HCT116 (cell line): Measurements from ENCODE around the gene TMEM123. TPM values are rescaled to one million over a fixed set of nuclear protein-coding genes. Genes with fewer than 3 reads are reported as not detected.

Source experiments
- ATAC-seq: fragments of 200-7000 bp; cut with Tn5 transposase; 2 replicates; pipeline ENCODE4 v1.9.1; 2020; ENCODE audit warnings: mild to moderate bottlenecking, moderate library complexity
- BruUV-seq: library from RNA; stranded (reverse); fragments of 400-500 nt; replicated peaks from 2 replicates; lab custom pipeline; 2021; lab: Mats Ljungman, UMichigan
- CTCF ChIA-PET: fragments of 300-600 bp; sonication (Branson Sonifier 250); formaldehyde crosslinking; loops from one replicate; lab custom pipeline; 2021; ENCODE audit warnings: antibody characterized with exemption; lab: Charles Lee
- POLR2A ChIA-PET: fragments of 300-600, 350-600 bp; sonication (Branson Sonifier 250); formaldehyde crosslinking; loops from one replicate; lab custom pipeline; 2021; ENCODE audit warnings: antibody characterized with exemption; lab: Charles Lee
- RAD21 ChIA-PET, 2 experiments: fragments of 300-600 bp; sonication (Branson Sonifier 250); formaldehyde crosslinking; loops; one replicate each; lab custom pipeline; 2023; ENCODE audit warnings: low total read pairs in 2 of 2; ENCODE audit not compliant: uncharacterized antibody in 2 of 2, unreplicated experiment in 2 of 2, low non-redundant PET in 1 of 2; lab: Charles Lee
- DNase-seq: peaks from one replicate; pipeline ENCODE4 v3.0.0-alpha.2; 2010; ENCODE audit warnings: low read depth, low spot score
- H2AFZ ChIP-seq: fragments of 200-600 bp; shearing (Covaris generic), sonication (generic); 2 replicates; pipeline ENCODE4 v1.6.1; 2017; ENCODE audit warnings: low read depth, mixed run types, mixed read lengths, antibody characterized with exemption, low read length; ENCODE audit not compliant: poor library complexity, severe bottlenecking
- H3K27ac ChIP-seq: 2 replicates; pipeline ENCODE4 v1.5.1; 2012; ENCODE audit warnings: low read depth, low read length
- H3K27me3 ChIP-seq: fragments of 200-600 bp; sonication (generic); 2 replicates; pipeline ENCODE4 v1.6.1; 2016; ENCODE audit warnings: mixed run types, low read length, mixed read lengths; ENCODE audit not compliant: insufficient read depth
- H3K36me3 ChIP-seq, 2 experiments: fragments of 200-500 bp in 1 of 2; fragments of 200-600 bp in 1 of 2; sonication (Bioruptor generic) in 1 of 2; sonication (generic) in 1 of 2; 2 replicates each; pipeline versions ENCODE4 v1.5.1 to v1.6.1; 2014 to 2016; ENCODE audit warnings: low read length in 2 of 2, inconsistent platforms in 1 of 2, mixed read lengths in 1 of 2, mixed run types in 1 of 2; ENCODE audit not compliant: insufficient read depth in 2 of 2, control insufficient read depth in 1 of 2
- H3K4me1 ChIP-seq, 2 experiments: fragments of 200-600 bp in 1 of 2; sonication (generic) in 1 of 2; 2 replicates each; pipeline versions ENCODE4 v1.5.1 to v1.6.1; 2012 to 2017; ENCODE audit warnings: low read length in 2 of 2, inconsistent platforms in 1 of 2, mild to moderate bottlenecking in 1 of 2, mixed read lengths in 1 of 2, mixed run types in 1 of 2, moderate library complexity in 1 of 2; ENCODE audit not compliant: insufficient read depth in 2 of 2, control insufficient read depth in 1 of 2
- H3K4me2 ChIP-seq: fragments of 200-600 bp; sonication (generic); 2 replicates; pipeline ENCODE4 v1.6.1; 2017; ENCODE audit warnings: mixed run types, low read length, mixed read lengths
- H3K4me3 ChIP-seq, 2 experiments: fragments of 200-600 bp in 1 of 2; sonication (generic) in 1 of 2; replicated peaks in 1 of 2; 2 replicates each; pipeline ENCODE4 v1.5.1; 2011 to 2016; ENCODE audit warnings: low read length in 2 of 2, control low read depth in 1 of 2, low read depth in 1 of 2, mild to moderate bottlenecking in 1 of 2, mixed read lengths in 1 of 2, mixed run types in 1 of 2
- H3K79me2 ChIP-seq: fragments of 200-600 bp; sonication (generic); 2 replicates; pipeline ENCODE4 v1.6.1; 2017; ENCODE audit warnings: mild to moderate bottlenecking, mixed run types, low read length, moderate library complexity, mixed read lengths; ENCODE audit not compliant: insufficient read depth
- H3K9ac ChIP-seq: fragments of 200-600 bp; sonication (generic); 2 replicates; pipeline ENCODE4 v1.6.1; 2016; ENCODE audit warnings: low read length, mixed read lengths
- H3K9me2 ChIP-seq: fragments of 200-600 bp; sonication (generic), shearing (Covaris generic); 2 replicates; pipeline ENCODE4 v1.6.1; 2017; ENCODE audit warnings: mixed run types, mild to moderate bottlenecking, moderate library complexity; ENCODE audit not compliant: insufficient read depth
- H3K9me3 ChIP-seq, 2 experiments: fragments of 200-500 bp in 1 of 2; fragments of 200-600 bp in 1 of 2; sonication (Bioruptor generic) in 1 of 2; sonication (generic) in 1 of 2; 2 replicates each; pipeline ENCODE4 v1.6.1; 2014 to 2017; ENCODE audit warnings: low read length in 2 of 2, mixed read lengths in 2 of 2, inconsistent platforms in 1 of 2, low read depth in 1 of 2, mild to moderate bottlenecking in 1 of 2, mixed run types in 1 of 2, moderate library complexity in 1 of 2; ENCODE audit not compliant: control insufficient read depth in 1 of 2, insufficient read depth in 1 of 2
- H4K20me1 ChIP-seq: fragments of 200-600 bp; sonication (generic), shearing (Covaris generic); 2 replicates; pipeline ENCODE4 v1.6.1; 2017; ENCODE audit warnings: mixed run types, mild to moderate bottlenecking, moderate library complexity; ENCODE audit not compliant: insufficient read depth
- CBX3 ChIP-seq: IDR thresholded peaks from 2 replicates; pipeline ENCODE4 v1.6.1; 2012; ENCODE audit warnings: low read depth
- EZH2phosphoT487 ChIP-seq: fragments of 200-600 bp; IDR thresholded peaks from 2 replicates; pipeline ENCODE4 v1.6.1; 2018; ENCODE audit warnings: antibody characterized with exemption, borderline replicate concordance
- FOSL1 ChIP-seq: IDR thresholded peaks from 2 replicates; pipeline ENCODE4 v1.6.1; 2012; ENCODE audit warnings: low read depth
- POLR2A ChIP-seq: IDR thresholded peaks from 2 replicates; pipeline ENCODE4 v1.7.0; 2011; ENCODE audit warnings: borderline replicate concordance; ENCODE audit not compliant: insufficient read depth, insufficient read length; ENCODE audit errors: extremely low read depth
- POLR2AphosphoS5 ChIP-seq: IDR thresholded peaks from 2 replicates; pipeline ENCODE4 v1.6.1; 2011; ENCODE audit warnings: mild to moderate bottlenecking, low read depth, low read length, moderate library complexity
- SIN3A ChIP-seq: IDR thresholded peaks from 2 replicates; pipeline ENCODE4 v1.6.1; 2012; ENCODE audit warnings: low read depth
- SRF ChIP-seq: IDR thresholded peaks from 2 replicates; pipeline ENCODE4 v1.6.1; 2012; ENCODE audit warnings: low read depth
- YY1 ChIP-seq: IDR thresholded peaks from 2 replicates; pipeline ENCODE4 v1.6.1; 2011; ENCODE audit warnings: low read length, low read depth, moderate library complexity, mild to moderate bottlenecking; ENCODE audit not compliant: insufficient replicate concordance; ENCODE audit errors: extremely low read depth
- ZNF274 ChIP-seq: fragments of 200-500 bp; sonication (Bioruptor generic); IDR thresholded peaks from 2 replicates; pipeline ENCODE4 v1.6.1; 2014; ENCODE audit warnings: mild to moderate bottlenecking, low read depth, low read length, inconsistent platforms
- intact Hi-C: fragments of 100-400 bp; cut with micrococcal nuclease; formaldehyde crosslinking; loops from 2 replicates; pipeline ENCODE4 v1.10.0; 2022
- total RNA-seq: library from RNA; stranded (reverse); gene quantifications from one replicate; pipeline ENCODE4 v1.2.1, GENCODE V29; 2021; ENCODE audit not compliant: unreplicated experiment
- TF ChIP-seq, protein P1 (sequence below): IDR thresholded peaks from 2 replicates; pipeline ENCODE4 v1.6.1; 2012; ENCODE audit warnings: low read depth
- TF ChIP-seq, protein P2 (sequence below): IDR thresholded peaks from 2 replicates; pipeline ENCODE4 v1.6.1; 2011; ENCODE audit warnings: mild to moderate bottlenecking, low read length, moderate library complexity; ENCODE audit not compliant: insufficient replicate concordance; ENCODE audit errors: extremely low read depth

Gene TMEM123
- total RNA-seq, 1 experiment from 2014 or later: 217 TPM

DNA sequence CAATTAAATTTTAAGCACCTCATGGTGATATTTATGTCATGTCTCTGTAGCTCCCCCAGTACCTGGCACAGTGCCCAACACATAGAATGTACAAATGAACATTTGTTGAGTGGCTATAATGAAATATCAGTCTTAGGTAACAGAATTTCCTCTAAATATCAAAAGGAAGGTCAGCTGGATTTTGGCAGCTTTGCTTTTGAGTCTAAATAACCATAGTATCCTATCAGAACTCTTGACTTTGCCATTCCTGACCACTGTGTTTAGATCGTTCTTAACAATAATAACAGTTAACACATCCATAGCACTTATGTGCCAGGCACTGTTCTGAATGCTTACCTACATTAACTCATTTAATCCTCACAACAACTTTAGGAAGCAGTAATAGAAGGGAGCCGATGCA, 26.6 kb downstream of the TMEM123 start (continued):
- TF ChIP-seq POLR2A (no peak), YY1 (no peak)

DNA sequence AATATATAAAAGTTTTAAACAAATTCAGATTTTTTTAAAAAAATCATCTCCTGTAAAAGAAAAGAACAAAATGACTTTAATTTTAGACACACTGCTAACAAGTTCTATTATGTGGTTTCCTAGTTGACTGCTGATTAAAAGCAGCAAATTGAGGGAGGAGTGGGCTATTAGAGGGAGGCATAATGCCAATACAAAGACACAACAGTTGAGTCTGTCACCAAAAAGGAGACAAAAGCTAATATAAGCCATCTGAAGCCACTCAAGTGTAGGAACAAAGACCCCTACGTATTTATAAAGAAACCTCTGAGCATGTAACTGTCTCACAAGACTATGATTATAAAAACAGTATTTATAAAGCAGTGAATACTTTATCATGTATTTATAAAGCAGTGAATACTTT, 28.6 kb downstream of the TMEM123 start:
- Histone ChIP-seq H3K4me2 (no peak overlapping the region), H3K27ac (no peak overlapping the region), H3K79me2 (peaks cover 97% of the 10 kb centered on the region), H3K27me3 (no peaks in the 10 kb centered on the region), H4K20me1 (peaks cover 2% of the 10 kb centered on the region; the same call in 1 of the 2 replicates), H2AFZ (no peak overlapping the region), H3K4me1 (no peaks in the 10 kb centered on the region), H3K4me3 (no peak overlapping the region), H3K36me3 (no peaks in the 10 kb centered on the region), H3K9ac (no peak overlapping the region), H3K9me3 (no peaks in the 10 kb centered on the region), H3K9me2 (no peaks in the 10 kb centered on the region)
- DNase-seq: no peak
- ChIA-PET CTCF (no interaction called here), RAD21 (no interaction called here), POLR2A (no interaction called here)
- no TSS peak for BruUV-seq
- no peak for ATAC-seq
- intact Hi-C loops: no loop called here
- no peak for TF ChIP-seq SRF
- TF ChIP-seq FOSL1: no peak
- no peak for TF ChIP-seq POLR2AphosphoS5

DNA sequence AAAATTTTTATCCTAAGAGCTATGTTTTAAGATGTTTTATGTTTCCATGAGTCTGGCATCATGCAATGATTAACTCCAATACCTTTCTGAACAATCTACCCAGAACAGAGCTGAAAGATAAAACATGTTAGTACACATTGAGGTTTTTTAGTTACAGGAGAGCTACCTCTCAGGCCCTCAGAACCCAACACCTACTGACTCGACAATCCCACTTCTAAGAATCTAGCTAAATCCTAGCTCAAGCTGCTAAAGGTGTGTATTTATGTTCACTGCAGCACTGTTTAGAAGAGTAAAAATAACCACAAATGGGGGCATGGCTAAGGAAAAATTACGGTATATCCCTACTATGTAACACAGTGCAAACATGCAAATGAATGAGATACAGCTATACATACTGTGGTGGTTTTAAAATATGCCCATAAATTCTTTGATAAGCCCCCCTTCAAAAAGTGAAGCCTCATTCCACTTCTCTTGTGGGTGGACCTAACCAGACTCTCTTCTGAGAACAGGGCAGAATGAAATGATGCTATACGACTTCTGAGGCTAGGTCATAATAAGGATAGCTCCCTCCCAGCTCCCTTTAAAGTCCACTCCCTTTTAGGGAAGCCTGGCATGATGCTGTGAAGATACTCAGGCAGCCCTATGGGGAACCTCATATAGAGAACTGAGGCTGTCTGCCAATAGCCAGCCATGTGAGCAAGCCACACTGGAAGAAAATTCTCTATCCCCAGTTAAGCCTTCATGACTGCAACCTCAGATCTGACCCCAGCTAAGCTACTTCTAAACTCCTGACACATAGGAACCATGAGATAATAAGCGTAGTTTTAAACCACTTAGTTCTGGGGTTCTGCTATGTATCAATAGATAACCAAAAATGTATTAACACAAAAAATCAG, 29.5 kb downstream of the TMEM123 start:
- Histone ChIP-seq H3K36me3 (no peaks in the 10 kb centered on the region), H3K4me3 (no peak overlapping the region), H3K79me2 (peaks cover 98% of the 10 kb centered on the region), H3K9me2 (no peaks in the 10 kb centered on the region), H3K27ac (no peak overlapping the region), H3K4me1 (no peaks in the 10 kb centered on the region), H3K9me3 (0 out of 4 replicates have a peak, but pooled peaks cover 0 to 4% of the 10 kb centered on the region in 2 experiments), H3K9ac (no peak overlapping the region), H2AFZ (no peak overlapping the region), H4K20me1 (no peaks in the 10 kb centered on the region), H3K27me3 (no peaks in the 10 kb centered on the region), H3K4me2 (no peak overlapping the region)
- intact Hi-C loops: no loop called here
- ATAC-seq (no peak), DNase-seq (no peak)
- POLR2A ChIA-PET: no interaction called here
- BruUV-seq: no TSS peak
- RAD21 ChIA-PET: no interaction called here
- CTCF ChIA-PET: interaction anchor here (0.9 to 1.3 kb wide), 2 partner anchors 32 to 135 kb away, joined by 3 to 5 read pairs; no protein-coding TSS in a partner anchor
- no peak for TF ChIP-seq CBX3
- TF ChIP-seq POLR2A: no peak
- no peak for TF ChIP-seq ZNF274
- TF ChIP-seq, protein P1, sequence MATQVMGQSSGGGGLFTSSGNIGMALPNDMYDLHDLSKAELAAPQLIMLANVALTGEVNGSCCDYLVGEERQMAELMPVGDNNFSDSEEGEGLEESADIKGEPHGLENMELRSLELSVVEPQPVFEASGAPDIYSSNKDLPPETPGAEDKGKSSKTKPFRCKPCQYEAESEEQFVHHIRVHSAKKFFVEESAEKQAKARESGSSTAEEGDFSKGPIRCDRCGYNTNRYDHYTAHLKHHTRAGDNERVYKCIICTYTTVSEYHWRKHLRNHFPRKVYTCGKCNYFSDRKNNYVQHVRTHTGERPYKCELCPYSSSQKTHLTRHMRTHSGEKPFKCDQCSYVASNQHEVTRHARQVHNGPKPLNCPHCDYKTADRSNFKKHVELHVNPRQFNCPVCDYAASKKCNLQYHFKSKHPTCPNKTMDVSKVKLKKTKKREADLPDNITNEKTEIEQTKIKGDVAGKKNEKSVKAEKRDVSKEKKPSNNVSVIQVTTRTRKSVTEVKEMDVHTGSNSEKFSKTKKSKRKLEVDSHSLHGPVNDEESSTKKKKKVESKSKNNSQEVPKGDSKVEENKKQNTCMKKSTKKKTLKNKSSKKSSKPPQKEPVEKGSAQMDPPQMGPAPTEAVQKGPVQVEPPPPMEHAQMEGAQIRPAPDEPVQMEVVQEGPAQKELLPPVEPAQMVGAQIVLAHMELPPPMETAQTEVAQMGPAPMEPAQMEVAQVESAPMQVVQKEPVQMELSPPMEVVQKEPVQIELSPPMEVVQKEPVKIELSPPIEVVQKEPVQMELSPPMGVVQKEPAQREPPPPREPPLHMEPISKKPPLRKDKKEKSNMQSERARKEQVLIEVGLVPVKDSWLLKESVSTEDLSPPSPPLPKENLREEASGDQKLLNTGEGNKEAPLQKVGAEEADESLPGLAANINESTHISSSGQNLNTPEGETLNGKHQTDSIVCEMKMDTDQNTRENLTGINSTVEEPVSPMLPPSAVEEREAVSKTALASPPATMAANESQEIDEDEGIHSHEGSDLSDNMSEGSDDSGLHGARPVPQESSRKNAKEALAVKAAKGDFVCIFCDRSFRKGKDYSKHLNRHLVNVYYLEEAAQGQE: no peak
- no peak for TF ChIP-seq SIN3A
- TF ChIP-seq, protein P2, sequence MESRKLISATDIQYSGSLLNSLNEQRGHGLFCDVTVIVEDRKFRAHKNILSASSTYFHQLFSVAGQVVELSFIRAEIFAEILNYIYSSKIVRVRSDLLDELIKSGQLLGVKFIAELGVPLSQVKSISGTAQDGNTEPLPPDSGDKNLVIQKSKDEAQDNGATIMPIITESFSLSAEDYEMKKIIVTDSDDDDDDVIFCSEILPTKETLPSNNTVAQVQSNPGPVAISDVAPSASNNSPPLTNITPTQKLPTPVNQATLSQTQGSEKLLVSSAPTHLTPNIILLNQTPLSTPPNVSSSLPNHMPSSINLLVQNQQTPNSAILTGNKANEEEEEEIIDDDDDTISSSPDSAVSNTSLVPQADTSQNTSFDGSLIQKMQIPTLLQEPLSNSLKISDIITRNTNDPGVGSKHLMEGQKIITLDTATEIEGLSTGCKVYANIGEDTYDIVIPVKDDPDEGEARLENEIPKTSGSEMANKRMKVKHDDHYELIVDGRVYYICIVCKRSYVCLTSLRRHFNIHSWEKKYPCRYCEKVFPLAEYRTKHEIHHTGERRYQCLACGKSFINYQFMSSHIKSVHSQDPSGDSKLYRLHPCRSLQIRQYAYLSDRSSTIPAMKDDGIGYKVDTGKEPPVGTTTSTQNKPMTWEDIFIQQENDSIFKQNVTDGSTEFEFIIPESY: no peak
- no peak for TF ChIP-seq EZH2phosphoT487
- TF ChIP-seq FOSL1: no peak
